Prostate gland (tissue), 2 donors: Measurements from ENCODE around the gene KIF26B.

Experiments used
- CTCF ChIP-seq, 4 experiments: fragments of 200-600 bp in 2 of 4; fragments of 450-650 bp in 2 of 4; sonication (generic) in 2 of 4; IDR thresholded peaks; 1 replicate in 3 of 4; 2 replicates in 1 of 4; pipeline ENCODE4 v1.5.1; 2016 to 2019; ENCODE audit warnings: antibody characterized with exemption in 4 of 4, mild to moderate bottlenecking in 2 of 4, moderate library complexity in 2 of 4
- POLR2A ChIP-seq: fragments of 450-650 bp; IDR thresholded peaks from one replicate; pipeline ENCODE4 v1.6.1; 2016; ENCODE audit warnings: antibody characterized with exemption, mild to moderate bottlenecking

- TF ChIP-seq POLR2A (no peak), CTCF (IDR thresholded peaks at IDR 0.05) (no peak)
Observed at GRCh38 chr1:245598524-245599305, 443.9 kb downstream of the KIF26B start.
